ENCODE data around the gene DBP.
A peak's percentile ranks its signal among the peaks of the same experiment; 100 is the strongest.

Gene DBP

DNA sequence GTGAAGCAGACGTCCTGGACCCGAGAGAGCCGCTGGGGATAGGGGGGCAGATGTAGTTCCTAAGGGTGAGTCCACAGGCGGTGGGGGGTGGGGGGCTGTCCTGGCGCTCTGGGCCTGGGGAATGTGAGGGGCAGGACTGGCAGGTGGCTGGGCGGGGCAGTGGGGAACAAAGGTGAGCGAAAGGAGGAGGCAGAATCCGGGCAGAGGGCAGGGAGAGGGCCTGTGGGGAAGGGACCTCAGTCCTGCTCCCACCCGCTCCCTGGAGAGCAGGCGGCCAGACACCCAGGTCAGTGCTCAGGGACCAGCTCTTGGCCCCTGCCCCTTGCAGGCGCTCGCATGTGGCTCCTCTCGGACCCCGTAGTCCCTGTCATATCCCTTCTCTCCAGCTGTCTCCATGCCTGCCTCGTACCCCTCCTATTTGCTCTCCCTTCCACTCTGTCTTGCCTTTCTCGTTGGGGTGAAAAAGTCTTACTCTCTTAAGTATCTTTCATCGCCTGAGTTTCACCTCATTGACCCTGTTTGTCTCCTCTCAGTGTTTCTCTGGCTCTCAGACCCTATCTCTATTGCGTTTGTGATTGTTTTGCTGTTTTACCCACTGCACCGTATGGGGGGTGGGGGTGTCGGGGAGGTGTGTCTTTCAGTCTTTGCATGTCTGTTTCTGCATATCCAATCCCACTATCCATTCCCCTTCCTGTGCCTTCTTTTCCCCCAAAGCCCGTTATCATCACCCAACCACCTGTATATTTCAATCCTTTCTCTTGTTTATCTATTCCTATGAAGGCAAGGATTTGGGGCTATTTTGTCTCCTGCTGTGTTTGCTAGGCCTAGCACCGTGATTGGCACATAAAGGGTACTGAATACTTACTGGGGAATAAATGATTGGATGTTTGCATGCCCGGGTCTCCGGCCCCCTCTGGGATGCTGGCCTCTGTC lies 12.1 kb downstream of the DBP start:
- no peak for DNase-seq

DNA sequence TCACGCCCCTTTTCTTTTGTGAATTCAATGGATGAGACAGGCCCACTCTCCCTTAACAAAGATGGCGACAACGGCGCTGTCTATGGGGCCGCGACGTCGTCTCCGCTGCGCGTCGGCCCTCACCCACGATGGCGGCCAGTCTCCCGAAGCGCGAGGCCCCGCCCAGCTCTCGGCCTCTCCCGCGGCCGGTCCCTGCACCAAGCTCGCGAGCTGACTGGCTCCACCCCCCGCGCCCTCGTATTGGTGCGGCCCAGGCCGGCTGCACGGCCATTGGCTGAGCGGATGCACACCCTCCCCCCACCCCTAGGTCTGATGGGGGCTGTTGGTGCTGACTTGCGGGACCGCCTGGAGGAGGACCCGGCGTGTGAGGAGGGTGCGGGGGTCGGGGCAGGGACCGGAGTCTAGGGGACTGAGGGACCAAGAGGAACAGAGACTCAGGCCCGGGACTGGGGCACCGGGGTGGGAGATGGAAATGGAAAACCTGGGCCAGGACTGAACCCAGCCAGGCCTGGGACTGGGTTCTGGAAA lies 13.0 kb downstream of the DBP start:
- peak; percentile 97 for DNase-seq

DNA sequence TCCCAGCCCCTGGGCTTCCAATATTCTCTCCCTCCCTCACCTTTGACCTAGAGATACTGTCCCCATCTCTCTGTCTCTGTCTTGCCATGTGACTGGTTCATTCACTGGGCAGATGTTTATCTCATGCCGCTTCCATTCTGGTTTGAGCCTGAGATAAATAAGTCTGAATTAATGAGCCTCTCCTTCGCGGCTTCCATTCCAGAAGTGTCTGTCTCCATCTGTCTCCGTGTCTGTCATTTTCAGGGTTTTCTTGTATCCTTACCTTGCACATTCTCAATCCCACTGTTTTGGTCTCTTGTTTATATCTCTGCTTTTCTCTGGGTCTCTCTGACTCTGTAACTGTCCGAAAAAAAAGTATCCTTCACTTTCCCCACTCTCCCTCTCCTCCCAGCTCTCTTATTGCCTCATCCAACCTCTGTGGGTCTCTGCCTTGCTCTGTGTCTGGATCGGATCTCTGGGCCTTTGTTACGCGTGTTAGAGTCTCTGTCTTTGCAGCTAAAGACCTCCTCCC lies 13.6 kb downstream of the DBP start:
- no peak for DNase-seq

DNA sequence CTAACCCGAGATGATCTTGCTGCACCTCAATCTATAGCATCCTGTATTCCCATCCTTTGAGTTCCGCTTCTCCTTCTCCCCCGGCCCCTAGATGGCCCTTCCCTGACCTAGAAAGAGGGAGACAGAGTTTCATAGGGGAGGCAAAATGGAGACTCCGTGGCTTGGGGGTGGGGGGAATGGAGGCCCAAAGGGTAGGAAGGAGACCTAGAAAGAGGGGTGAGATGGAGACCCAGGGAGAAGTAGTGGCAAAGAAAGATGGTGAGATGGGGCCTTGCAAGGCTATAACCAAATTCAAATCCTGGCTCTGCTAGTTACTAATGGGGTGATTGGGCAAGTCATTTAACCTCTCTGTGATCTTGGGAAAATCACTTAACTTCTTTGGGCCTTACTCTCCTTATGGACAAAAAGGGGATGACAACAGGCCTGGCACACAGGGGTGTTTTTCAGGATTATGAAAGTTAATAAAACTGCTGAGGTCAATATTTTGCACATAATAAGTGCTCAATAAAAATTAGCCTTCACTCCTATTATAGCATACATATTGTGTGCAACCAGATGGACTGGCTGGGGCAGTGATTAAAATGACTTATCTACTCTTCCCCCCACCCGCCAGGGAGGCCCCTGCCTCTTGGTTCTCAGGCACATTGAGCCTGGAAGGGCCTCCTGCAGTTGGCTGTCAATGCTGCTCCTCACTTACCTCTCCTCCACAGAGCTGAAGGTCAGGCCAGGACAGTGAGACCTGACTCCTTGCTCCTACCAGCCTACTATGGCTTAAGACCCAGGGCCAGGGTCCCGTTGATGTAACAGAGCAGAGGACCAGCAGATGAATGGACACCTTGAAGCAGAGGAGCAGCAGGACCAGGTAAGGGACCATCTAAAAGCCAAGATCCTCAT lies 17.2 kb downstream of the DBP start:
- DNase-seq, result no peak

DNA sequence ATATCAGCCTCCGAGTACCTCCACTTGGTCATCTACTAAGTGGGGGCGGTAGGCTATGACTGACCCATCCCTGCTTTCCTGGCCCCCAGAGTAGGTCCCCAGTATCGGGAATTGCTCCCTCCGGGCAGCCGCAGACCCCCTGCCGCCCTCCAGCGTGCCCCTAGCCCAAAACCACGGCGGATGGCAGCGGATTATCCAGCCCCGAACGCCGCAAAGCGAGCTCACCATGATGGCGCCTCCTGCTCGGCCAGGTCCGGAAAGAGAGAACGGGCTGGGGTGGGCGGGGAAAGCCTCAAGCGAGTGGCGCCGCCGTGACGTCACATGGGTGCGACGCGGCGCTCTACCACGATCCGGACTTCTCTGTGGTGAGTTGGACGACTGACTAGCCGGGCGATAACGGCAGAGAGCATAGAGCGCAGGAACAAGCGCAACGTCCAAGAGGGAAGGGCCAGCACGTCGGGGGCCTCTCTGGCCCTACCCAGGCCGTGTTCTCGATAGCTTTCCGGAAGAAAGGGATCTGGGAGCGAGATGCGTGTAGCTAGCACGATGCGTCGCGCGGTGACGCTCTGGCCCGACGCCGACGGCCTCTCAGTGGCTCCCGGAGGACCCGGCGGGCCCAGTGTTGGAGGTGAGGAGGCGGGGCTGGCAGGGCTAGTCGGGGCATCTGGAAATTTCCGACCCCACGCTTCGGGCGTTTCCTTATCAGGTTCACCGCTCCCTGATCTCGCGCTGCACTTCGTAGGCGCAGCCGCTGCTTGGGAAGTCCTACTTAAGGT lies 18.1 kb downstream of the DBP start, which contains the start of the genes RPL18 and SPHK2:
RPL18 (minus strand) TSS at position 263 of the 776 bp plus-strand sequence; CDS start at position 228, 35 bp downstream.
SPHK2 (plus strand) TSS at position 591 of the 776 bp plus-strand sequence. CDS start 1,009 bp downstream, outside the sequence.
- peak; percentile 100 for DNase-seq

DNA sequence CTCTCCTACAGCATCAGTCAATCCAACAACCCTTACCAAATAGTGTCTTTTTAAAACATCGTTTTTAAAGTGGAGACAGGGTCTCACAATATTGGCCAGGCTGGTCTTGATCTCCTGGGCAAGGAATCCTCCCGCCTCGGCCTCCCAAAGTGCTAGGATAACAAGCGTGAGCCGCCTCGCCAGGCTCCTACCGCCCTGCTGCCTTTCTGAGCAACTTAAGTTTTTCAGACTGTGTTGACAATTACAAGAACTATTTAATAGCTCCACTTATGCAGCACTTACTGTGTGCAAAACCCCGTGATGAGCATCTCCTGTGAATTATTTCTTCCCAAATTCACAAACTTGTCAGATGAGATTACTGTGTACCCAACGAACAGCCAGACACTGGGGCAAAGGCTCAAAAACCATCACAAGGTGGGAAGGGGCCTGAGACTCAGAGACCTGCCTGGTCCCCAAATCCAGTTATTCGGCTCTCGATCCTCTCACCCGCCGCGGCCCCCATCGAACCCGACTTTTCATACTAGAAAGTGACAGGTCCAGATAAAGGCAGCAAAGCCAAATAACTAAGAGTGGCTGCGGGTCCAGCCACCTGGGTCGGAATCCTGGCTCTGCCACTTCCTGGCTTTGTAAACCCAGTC lies 18.8 kb downstream of the DBP start:
- no peak for DNase-seq

DNA sequence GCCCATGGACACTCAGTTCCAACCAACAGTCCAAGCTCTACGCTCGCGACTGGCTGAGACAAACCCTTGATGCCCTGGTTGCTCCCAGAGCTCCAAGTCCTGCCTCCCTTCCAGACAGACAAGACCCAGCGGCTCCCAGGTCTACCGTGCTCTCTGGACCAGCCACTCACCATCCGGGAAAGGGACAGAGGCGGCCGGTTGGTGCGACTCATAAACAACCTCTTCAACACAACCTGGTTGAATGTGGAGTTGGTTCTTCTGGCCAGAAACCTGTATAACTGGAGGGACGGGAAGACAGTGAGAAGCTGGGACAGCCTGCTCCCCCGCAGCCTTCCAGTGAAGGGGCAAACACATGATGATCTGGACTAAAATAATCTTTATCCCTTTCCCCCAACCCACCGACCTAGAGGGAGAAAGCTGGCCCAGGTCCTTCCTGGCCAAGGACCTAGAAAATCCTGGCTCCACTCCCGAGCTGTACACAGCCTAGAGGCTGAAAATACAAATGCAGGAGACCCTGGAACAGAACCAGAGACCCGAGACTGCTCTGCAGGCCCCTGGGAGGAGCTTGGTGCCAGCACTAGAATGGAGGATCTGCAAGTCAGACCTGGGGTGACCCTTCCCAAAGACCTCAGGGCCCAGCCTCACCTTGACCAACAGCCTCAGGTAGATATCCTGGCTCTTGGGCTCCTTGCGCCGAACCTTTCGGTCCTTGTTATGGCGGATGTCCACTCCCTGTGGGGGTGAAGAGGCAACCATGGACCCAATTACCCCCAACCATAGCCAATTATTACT lies 19.8 kb downstream of the DBP start:
- no peak for DNase-seq

DNA sequence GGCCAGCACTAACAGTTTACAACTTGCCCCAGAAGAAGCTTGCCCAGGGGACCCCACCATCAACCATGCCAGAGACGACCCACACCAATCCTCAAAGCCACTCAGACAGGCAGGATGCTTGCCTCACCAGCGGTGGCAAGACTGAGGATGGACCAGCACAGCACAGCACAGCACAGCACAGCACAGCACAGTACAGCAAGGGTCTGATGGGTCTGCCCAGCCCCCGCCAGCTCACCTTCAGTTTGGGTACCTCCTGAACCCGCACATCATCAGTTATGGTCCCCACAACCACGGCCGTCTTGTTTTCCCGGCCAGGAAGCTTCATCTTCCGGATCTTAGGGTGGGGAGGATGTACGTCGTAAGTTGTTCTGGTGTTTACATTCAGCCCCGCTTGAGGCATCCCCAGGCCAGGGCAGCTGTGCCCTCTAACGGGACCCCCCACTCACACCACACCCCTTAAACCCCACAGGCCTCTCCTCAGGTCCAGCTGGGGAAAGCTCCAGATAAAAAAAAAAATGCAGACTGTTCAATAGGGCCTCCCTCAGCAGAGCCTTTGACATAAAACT lies 20.6 kb downstream of the DBP start:
- DNase-seq, result no peak

DNA sequence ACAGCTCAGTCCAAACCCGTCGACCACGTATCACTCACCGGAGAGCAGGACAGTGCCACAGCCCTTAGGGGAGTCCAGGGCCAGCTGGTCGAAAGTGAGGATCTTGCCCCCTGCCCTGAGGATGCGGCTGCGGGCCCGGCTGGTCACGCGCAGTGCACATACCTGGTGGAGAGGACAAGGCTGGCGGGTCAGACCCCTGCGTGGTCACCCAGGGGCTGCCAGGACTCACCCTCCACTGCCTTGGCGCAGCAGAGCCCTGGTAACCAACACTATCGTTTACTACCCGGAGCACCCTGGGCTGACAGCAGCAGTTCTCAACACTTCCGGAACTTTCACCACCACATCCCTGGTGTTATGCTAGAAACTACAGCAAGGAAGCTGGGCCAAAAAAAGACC lies 21.1 kb downstream of the DBP start:
- DNase-seq, result no peak

DNA sequence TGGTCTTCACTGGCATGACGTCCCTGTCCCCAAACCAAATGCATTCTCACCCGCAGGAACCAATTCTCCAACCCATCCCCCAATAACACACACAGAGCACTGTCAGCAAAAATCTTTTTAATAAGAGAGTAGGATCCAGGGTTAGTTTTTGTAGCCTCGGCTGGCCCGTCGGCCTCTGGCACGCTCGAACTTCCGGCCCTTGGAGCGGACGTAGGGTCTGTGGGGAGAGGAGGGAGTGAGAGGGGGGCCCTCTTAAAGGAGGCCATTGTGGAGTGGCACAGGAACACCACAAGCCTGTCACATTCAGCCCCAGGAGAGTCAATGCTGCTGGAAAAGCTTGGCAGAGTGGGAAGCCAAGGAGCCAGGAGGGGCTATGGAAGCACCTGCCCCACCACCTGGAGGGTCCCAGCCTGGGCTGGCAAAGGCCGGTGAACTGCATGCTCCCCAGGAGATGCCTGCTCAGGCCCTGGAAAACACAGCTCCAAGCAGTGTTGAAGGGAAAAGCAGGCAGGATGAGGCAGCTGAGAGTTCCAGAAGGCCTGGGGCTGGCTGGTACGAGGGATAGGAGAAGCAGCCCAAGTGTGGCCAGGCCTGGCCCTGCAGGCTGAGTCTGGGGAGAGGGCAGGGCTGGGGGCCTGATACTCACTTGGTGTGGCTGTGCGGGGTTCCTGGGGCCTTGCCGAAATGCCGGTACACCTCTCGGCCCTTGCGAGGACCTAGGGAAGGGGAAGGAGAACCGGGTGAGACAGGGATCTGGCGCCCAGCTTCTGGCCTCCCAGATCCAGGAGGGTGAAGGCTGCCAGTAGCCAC lies 21.7 kb downstream of the DBP start:
- DNase-seq, result no peak

DNA sequence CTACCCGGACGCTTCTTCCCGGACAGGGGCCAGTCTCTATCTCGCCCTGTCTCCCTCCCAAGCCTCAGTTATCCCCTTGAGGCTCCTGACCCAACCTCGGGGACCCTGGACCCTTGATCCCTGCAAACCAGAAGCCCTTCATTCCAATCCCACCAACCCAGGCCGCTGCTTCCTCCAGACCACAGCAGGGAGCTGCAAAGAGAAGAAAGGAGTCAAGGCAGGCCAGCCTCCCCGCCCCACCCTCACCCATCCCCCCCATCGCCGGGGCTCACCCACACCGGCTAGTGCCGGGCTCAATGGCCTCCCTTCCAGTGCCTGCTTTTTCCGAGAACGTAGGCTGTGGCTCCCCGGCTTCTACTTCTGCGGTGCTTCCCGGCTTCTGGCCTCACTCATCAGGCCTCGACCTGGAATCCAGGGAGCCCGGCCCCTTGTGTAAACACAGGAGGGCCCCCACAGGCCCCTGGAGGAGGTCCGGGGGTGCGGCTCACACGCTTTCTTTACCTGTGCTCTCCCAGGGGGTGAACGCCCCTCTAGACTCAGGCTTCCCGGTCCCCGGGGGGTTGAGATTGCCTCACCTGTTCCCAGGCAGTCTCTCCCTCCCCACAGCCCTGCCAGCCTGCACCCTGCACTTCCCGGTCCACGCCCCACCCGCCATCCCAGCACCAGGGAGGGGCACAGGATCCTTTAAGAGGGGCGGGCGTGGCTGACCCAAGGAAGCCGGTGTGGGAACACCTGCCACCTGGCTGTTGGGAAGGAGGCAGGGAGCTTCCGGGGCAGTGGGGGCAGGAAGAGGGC lies 22.5 kb downstream of the DBP start, which contains the start of gene FAM83E:
FAM83E (minus strand) TSS at position 641 of the 795 bp plus-strand sequence. CDS start 1,704 bp downstream, outside the sequence.
- no peak for DNase-seq

DNA sequence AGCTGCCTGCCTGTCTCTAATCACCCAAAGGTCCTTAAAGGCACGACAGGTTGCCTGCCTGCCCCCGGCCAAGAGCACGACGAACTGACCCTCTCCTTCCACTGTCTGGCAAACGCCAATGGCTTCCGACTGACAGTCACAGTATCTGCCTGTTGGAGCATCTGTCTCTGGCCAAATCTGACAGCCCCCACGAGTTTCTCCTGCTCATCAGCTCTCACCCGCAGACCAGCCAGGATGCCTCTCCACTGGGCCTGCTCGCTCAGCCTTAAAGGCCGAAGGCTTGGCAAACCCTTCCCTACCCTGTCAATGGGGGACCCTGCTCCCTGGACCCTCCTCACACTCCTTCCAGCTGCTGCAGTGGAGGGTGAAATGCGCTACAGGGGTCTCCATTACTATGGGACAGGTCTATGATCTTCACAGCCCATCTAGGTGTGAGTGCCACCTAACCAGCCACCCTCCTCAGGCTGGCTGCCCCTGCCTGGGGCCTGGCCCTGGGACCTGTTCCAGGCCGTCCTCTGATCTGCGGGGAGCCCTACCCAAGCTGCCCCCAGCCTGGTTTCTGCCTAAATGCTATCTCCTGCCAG lies 23.2 kb downstream of the DBP start:
- DNase-seq, result no peak

DNA sequence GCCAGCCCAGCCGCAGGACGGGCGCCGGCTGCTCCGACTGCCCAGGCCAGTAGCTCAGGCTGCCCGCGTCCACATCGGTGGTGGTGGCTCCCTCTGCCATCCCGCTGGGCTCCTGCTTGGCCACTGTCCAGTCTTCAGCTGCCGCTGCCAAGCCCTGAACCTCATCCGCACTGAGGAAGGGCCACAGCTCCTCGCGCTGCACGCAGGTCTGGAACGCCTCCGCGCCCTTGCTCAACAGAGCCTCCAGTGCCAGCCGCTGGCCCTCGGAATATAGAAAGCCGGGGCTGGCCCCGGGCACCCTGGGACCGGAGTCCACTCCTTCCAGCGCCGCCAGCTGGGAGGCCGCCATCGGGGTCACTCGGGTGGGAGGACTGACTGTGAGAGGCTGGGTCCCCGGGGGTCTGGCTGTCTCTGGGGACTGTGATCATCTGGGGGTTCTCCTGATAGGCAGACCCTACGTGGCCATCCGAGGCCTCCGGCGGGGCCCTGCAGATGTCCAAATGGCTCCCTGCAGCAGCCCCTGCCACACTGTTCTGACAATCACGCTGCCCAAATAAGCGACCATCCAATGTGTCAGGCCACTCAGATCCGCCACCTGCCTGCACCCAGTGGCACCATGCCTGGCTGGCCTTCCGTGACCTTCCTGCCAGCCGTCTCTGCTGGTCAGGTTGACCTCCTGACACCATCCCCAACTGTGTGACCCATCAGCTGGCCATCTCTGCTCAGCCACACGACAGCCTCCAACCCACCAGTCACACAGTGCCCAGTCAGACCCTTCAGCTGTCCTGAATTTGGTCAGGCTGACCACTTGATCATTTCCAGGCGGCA lies 23.9 kb downstream of the DBP start:
- DNase-seq, result no peak

DNA sequence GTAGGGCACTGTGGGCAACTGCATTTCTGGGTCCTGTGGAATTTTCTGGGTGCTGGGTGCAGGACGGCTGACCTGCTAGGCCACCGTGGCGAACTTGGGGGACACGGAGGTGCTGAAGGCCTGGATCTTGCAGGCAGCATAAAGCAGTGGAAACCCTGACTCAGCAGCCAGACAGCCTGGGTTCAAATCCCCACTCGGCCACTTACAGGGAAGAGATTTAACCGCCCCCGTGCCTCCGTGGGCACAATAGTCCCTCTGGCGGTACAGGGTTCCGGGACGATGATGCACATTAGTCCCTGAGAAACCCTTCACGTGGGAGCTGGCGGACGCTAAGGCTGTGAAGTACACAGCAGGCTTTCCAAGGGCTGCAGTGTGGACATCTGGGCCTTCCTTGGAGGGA lies 25.3 kb downstream of the DBP start:
- DNase-seq, result no peak

DNA sequence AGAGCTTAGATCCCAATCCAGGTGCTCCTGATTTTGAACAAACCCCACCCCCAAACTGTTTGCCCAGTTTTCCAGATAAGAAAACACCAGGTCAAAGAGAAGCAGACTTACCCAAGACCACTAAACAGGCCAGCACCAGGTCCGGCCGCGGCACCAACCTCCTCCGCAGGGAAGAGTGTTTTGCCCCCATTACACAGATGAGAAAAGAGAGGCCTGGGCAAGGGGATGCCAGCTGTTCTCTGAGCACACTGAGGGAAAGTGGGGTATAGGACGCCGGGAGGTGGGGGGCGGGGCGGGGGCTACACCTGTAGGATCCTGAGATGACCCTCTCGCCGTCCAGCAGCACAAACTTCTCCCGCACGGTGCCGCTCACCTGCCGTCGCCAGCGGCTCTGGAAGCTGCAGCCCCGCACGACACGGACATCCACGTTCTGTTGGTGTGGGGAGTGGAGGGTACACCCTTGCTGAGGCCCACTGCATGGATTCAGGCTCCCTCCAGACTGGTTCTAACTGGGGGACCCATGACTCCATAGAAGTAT lies 27.5 kb downstream of the DBP start:
- no peak for DNase-seq

DNA sequence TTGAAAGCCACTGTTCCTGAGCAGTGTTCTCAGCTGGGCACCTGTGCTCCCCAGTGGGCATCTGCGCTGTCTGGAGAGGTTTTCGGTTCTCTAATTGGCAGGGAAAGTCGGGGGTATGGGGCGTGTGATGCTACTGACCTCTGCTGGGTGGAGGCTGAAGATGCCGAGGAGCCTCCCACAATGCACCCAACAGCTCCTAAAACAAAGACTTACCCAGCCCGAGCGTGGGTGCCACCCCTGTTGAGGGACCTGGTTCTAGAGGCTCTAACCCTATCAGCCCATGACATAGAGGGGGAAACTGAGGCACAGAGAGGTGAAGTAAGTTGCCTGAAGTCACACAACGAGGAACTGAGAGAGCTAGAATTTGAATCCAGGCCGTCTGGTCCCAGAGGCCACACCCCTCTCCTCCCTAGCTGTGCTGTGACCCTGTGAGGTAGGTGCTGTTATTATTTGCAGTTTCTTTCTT lies 28.3 kb downstream of the DBP start:
- no peak for DNase-seq

DNA sequence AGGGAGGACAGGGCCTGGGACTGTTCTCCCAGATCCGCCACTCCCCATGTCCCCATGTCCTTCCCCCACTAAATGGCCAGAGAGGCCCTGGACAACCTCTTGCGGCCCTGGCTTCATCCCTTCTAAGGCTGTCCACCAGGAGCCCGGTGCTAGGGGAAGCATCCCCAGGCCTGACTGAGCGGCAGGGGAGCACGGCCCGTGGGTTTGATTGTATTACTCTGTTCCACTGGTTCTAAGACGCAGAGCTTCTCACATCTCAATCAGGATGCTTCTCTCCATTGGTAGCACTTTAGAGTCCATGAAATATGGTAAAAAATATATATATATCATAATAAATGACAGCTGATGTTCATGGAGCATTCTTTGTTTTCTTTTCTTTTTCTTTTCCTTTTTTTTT lies 29.8 kb downstream of the DBP start:
- no peak for DNase-seq

Data from NCI-H226 (cell line).